ENCODE results near the gene GRXCR1.

GRCh38 chr4:42892413-42892812, at the start of gene GRXCR1:
- no peak for TF ChIP-seq CTCF (conservative IDR thresholded peaks at IDR 0.05; ENCODE audit: low read length)
- TF ChIP-seq EZH2phosphoT487 (IDR thresholded peaks at IDR 0.05; ENCODE audit: borderline replicate concordance): no peak

Data from Loucy (cell line).